Measurements from ENCODE around the gene SENP6.
A peak's percentile ranks its signal among the peaks of the same experiment; 100 is the strongest.
"Not testable (repeated sequence)": the region's sequence is repeated elsewhere in the genome, so short reads cannot be mapped to it uniquely, and the experiment has no call there.

SENP6 gene

DNA sequence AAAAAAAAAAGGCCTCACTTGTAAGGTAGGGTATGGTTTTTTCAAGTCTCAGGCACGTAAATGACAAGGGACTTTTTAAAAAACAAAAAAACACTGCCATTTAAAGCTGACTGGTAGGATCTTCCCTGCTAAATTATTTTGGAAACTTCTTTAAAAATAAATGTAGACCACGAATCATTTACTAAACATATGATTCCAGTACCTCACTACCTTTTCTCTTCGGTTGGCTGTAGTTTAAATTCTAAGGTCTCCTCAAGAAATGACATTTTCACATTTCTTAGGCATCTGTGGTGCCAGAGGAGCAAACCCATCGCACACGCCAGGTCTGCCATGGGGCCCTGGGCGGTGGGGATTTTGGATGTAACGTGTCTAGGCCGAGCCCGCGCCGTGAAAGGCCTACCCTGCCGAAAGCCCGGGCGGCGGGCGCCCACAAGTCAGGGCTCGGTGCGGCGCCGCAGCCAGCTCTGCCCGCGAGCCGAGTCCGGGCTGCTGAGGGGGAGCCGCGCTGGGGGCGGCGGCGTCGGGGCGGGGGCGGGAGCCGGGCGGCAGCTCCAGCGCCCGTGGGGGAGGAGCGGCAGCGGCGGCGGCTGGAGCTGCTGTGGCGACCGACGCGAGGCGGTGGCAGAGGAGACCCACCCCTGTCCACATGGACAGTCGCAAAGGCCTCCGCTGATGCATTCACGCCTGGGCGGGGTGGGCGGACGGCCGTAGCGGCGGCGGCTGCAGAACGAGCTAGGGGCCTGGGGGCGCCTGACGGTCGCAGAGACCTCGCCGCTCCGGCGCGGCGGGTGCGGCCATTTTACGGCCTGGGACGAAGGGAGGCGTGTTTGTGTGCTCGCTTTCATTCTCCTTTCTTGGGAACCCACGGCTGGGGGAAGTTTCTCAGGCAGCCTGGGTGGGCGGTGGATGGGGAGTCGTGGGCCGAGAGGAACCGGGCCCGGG is at the start of gene SENP6:
Gene SENP6 (plus strand): TSS at position 577 of the 942 bp plus-strand sequence. CDS start 645 bp downstream, outside the sequence.
- DNase-seq: peak; percentile 76

DNA sequence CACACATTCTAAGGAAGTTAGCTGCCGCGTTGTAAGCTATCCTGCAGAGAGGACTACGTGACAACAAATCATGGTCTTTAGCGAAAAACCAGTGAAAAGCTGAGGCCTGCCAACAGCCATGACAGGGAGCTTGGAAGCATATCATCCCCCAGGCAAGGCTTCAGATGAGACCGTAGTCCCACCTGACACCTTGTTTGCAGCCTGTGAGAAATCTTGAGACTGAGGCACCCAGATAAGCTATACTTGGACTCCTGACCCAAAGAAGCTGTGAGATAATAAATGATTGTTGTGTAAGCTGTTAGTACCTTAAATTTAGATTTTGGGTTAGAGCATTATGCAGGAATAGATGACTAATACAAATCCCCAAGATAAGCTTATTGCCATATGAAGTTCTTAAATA is 45.4 kb upstream of the SENP6 start:
- no peak for DNase-seq

DNA sequence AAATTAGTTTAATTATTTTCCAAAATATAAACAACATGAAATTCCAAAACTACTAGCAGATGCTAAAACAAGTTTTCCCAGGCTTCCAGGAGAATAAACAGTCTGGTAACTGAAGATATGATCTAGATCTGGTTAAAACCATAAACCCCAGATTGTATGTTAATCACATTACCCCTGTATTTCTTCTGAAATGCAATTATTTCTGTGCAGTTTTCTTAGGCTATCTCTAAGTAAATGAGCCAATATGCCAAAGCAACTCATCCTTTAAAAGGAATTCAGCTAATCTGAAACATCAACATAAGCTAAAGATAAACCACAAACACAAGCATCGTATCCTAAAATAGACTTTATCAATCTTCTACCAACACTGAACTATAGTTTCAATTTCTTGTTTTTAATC is 44.6 kb upstream of the SENP6 start:
- no peak for DNase-seq

DNA sequence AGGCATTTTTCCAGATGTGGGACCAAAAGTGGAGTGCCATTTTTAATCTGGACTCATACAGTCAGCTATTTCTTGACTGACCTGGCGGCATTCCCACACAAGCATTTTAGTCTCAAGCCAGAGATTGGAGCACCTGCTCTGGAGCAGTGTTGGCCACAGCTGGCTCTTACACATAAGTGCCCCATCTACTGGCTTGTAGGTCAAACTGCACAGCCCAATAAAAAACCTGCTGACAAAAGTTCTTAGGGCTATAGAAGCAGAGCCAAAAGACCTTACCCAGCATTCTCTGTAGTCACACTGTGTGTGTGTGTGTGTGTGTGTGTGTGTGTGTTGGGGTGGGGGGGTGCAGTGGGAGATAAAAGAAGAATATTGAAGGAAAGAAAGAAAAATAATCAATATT is 38.6 kb upstream of the SENP6 start:
- DNase-seq: no peak

- DNase-seq: no peak
Observed at GRCh38 chr6:75566137-75566767, 35.4 kb upstream of the SENP6 start.

GRCh38 chr6:75568100-75568499 is 33.6 kb upstream of the SENP6 start:
- no peak for DNase-seq

DNA sequence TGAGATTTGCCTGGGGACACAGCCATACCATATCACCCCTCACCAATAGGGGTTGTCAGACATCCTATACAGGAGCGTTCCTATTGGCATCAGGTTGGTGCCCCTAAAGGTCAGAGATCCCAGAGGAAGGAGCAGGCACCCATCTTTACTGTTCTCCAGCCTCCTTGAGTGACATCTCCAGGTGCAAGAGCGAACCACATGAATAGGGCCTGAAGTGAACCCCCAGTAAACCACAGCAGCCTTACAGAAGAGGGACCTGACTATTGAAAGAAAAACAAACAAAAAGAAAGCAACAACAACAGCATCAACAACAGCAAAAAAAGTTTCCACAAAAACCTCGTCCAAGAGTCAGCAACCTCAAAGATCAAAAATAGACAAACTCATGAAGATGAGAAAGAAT is 32.7 kb upstream of the SENP6 start:
- DNase-seq: no peak

DNA sequence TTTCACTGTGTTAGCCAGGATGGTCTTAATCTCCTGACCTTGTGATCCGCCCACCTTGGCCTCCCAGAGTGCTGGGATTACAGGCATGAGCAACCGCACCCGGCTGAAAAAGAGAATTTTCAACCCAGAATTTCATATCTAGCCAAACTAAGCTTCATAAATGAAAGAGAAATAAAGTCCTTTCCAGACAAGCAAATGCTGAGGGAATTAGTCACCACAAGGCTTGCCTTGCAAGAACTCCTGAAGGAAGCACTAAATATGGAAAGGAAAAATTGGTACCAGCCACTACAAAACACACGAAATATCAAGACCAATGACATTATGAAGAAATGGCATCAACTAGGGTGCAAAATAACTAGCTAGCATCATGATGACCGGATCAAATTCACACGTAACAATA is 31.0 kb upstream of the SENP6 start:
- DNase-seq: not testable (repeated sequence)

DNA sequence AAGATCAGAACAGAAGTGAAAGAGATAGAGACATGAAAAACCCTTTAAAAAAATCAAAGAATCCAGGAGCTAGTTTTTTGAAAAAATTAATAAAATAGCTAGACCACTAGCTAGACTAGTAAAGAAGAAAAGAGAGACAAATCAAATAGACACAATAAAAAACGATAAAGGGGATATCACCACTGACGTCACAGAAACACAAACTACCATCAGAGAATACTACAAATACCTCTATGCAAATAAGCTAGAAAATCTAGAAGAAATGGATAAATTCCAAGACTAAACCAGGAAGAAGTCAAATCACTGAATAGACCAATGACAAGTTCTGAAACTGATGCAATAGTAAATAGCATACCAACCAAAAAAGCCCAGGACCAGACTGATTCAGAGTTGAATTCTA is 29.6 kb upstream of the SENP6 start:
- no peak for DNase-seq

GRCh38 chr6:75579951-75580350 is 21.7 kb upstream of the SENP6 start:
- no peak for DNase-seq

DNA sequence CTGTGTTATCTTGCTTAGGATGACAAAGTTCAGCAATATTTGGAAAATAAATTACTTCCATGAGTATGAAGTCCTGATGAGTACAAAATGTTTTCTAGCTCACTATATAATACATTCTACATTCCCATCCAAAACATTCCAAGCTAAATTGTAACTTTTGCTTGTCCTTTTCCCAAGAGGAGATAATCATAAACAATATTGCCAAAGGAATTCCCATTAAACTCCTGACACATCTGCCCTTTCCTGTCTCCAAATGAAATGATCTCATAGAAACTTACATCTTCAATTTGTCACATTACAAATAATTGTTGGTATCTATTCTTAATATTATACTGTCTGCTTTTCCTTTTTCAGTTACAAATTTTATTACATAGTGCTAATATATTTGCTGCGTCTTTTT is 20.4 kb upstream of the SENP6 start:
- DNase-seq: no peak

- DNase-seq: not testable (repeated sequence)
Observed at GRCh38 chr6:75584552-75584951, 17.1 kb upstream of the SENP6 start.

DNA sequence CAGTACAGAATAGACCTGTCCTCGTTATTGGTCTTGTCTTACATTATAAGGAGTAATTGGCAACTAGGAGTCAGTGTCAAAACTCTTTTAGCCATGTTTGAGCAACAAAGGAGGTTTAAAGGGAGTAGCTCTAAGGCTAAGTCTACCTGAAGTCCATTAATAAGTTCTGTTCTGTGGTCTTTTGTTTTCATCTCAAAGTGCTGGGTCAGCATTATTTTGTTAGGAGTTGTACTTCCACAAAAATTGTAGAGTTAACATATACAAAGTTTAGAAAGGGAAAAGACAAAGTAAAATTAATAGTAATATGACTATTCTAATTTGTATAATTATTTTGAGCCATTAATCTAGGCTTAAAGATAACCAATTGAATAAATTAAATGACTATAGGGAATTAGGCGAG is 12.7 kb upstream of the SENP6 start:
- no peak for DNase-seq

- DNase-seq: no peak
Observed at GRCh38 chr6:75590370-75590769, 11.3 kb upstream of the SENP6 start.

- DNase-seq: not testable (repeated sequence)
Observed at GRCh38 chr6:75596380-75596779, 5.3 kb upstream of the SENP6 start.

DNA sequence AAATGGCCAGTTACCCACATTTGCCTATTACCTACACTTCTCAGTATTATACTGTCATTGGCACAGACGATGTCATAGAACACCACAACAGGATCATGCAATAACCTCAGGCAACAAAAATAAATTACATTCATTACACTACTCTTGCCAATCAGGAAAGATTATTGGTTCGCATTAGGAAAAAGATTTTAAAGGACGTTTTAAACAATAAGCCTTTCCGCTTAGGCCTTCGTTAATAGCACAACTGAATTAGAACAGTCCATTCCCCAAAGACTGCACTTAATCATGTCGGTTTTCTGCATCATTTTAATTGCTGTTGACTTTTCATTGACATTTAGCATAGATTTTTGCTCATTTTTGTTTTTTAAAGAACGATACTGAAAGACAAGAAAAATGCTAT is 912 bp upstream of the SENP6 start:
- DNase-seq: no peak

DNA sequence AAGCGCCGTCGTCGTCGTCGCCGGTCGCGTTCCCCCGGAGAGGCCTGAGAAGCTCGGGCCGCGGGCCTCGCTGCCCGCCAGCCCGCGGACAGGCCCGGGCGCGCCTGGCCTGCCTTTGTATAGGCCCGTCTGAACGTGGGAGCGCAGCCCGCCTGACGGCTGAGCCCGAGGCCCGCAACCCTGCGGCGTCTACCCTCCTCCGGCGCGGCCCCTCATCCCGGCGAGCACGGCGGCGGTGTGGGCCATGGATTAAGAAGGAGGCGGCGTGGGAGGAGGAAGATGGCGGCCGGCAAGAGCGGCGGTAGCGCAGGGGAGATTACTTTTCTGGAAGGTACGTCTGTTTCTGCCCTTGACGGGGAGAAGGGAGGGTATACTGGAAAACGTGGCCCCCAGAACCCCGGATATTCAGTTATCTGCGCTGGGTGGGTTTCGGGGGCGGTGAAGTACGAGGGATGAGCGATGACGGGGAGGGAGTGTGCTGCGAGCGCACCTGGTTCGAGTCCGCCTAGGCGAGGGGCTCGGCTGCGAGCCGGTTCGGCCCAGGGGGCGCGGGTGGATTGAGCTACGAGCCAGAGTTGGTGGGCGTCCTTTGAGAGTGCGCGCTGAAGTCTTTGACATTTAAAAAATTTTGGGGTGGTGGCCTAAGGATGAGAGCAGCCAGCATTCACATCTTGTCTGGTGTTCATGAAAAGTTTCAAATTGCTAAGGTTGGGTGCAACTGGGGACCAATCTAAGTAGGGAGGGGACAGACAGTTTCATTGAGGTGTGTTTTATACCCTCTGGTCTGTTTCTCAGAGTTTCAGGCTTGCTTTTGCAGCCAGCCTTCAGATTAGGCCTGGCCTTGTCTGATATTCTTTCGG is 796 bp downstream of the SENP6 start:
- peak; percentile 55 for DNase-seq

DNA sequence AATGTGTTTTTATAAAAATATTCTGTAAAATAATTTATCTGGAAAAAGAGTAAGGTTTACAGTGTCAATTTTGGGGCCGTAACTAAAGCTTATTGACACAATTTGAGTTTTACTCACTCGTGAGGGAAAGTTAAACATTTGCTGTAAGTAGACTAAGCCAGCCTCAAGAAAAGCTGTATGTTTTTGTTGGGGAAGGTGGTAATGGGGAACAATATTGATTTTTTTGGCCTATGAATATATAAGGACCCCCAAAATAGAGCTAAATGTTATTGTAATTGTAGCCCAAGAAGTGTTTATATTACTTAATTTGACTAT is 1.4 kb downstream of the SENP6 start:
- no peak for DNase-seq

GRCh38 chr6:75604294-75604693 is 2.6 kb downstream of the SENP6 start:
- no peak for DNase-seq

GRCh38 chr6:75605635-75606034 is 4.0 kb downstream of the SENP6 start:
- DNase-seq: no peak

DNA sequence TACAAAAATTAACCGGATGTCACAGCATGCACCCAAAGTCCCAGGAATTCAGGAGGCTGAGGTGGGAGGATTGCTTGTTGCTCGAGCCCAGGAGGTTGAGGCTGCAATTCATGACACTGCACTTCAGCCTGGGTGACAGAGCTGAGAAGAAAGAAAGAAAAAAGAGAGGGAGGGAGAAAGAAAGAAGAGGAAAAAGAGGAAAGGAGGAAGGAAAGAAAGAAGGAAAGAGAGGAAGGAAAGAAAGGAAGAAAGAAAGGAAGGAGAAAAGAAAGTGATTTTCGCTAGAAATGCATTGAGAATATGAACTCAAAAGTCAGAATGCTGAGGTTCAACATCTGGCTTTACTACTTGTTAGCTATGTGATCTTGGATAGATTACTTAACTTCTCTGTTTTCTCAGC is 6.6 kb downstream of the SENP6 start:
- no peak for DNase-seq

GRCh38 chr6:75608956-75609533 is 7.4 kb downstream of the SENP6 start:
- no peak for DNase-seq

Measured in NCI-H774 (cell line).